NCI-H446 treated with DMSO at 0.1 percent for 48 hours (cell line): Measurements from ENCODE around the gene AGER.
"Not testable (repeated sequence)": the region's sequence is repeated elsewhere in the genome, so short reads cannot be mapped to it uniquely, and the experiment has no call there.

Experiments
- DNase-seq: peaks from one replicate; lab custom pipeline; 2025; lab: John Stamatoyannopoulos, UW

AGER gene

DNA sequence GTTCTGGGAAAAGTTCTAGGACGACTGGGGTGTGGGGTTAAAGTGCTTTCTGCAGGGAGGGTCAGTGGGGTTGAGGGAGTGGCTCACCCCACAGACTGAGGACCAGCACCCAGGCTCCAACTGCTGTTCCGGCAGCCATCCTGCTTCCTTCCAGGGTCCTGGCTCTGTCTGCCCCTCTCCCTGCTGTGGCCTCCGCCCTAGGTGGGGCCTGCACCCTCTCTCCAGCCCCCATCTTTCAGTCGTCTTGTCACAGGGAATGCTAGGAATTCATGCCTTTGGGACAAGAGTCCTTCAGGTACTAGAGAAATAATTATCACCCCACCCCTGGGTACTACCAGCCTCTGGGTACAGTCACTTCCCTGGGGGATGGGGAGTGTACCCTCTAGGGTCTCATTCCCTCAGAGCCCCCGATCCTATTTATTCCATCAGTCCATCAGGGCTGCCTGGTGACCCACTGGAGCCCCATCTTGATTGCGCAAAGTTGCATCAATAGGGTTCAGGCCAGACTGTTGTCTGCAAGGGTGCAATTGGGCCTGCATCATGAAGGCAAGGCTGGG, at the start of gene AGER:
TSS of gene AGER (minus strand) at position 170 of the 557 bp plus-strand sequence. CDS start at position 139, 31 bp downstream.
- no peak for DNase-seq

- no peak for DNase-seq
These were observed 42.4 kb upstream of the AGER start for GRCh38 chr6:32226434-32226833.

- DNase-seq, result no peak
These were observed 40.6 kb upstream of the AGER start for GRCh38 chr6:32224696-32225095.

GRCh38 chr6:32223258-32224235, 39.5 kb upstream of the AGER start, which contains the start of gene NOTCH4:
Gene NOTCH4 (minus strand): TSS chr6:32224067. CDS start chr6:32223928, 139 bp downstream.
- DNase-seq, result no peak

DNA sequence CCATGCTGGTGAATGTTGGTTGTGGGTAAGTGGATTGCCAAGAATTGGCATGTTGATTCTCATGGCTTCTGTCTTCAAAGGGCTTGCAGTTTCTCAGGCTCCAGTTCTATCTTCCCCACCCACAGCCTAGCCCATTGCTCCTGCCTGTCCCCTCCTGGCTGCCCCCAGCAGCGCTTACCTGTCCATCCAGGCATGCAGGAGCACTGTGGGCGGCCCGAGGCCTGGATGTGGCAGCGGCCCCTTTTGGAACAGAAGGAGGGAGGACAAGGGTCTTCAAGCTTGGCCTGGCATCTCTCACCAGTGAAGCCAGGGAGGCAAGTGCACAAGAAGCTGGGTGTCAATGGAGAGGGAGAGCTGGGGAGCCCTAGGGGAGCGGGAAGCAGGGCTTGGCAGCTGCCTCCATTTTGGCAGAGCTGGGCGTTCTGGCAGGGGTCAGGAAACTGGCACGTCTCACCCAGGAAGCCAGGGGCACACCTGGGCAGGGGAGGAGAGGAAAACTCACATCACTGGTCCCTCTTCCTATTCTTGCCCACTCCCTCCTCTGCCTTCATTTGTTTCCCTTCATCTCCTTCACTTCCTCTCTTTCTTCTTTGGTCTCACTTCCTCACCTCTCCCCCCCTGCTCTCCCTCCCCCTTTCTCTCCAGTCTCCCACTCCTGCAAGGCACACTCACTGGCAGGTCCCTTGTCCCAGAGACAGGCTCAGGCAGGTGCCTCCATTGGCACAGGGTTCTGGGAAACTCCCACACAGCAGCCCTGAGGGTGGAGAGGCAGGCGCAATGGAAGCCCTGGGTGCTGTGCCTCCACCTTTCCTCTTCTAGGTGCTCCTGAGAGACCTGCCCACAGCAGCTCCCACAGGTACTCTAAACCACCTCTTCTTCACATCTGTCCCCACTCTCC, 38.5 kb upstream of the AGER start:
- no peak for DNase-seq

GRCh38 chr6:32220021-32220420, 36.0 kb upstream of the AGER start:
- DNase-seq, result no peak

DNA sequence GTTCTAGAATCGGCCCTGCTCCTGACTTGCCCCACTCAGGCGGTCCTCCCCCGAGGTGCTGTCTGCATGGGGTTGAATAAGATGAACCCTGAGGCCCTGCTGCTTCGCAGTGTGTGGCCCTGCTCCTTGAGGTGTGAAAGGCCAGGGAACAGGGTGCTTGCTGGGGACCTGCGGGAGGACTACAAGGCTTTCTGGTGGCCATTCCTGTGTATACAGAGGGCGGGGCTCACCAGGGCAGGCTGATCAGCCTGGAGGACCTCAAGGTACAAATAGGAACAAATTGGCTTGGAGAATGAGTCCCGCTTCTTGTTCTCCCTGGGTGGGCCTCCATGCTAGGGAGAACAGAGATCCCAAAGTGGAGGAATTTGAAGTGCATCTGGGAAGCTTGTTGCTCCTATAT, 34.1 kb upstream of the AGER start:
- DNase-seq, result no peak

GRCh38 chr6:32216998-32217397, 32.9 kb upstream of the AGER start:
- DNase-seq, result no peak

DNA sequence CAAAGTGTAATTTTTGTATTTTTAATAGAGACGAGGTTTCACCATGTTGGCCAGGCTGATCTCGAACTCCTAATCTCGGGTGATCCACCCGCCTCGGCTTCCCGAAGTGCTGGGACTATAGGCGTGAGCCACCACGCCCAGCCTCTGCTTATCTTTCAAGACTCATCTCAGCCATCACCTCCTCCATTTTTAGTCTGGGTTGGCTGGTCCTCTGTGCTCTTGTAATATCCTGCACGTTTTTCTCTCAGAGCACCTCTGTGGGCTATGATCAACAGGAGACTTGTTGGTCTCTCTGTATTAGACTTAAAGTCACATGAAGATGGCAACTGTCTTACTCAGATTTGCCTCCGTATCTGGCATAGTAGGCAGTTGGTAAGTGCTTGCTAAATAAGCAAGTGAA, 32.2 kb upstream of the AGER start:
- DNase-seq, result no peak

GRCh38 chr6:32215617-32216016, 31.6 kb upstream of the AGER start:
- no peak for DNase-seq

- no peak for DNase-seq
These were observed 30.1 kb upstream of the AGER start for GRCh38 chr6:32214126-32214525.

- no peak for DNase-seq
These were observed 29.6 kb upstream of the AGER start for GRCh38 chr6:32213649-32214048.

DNA sequence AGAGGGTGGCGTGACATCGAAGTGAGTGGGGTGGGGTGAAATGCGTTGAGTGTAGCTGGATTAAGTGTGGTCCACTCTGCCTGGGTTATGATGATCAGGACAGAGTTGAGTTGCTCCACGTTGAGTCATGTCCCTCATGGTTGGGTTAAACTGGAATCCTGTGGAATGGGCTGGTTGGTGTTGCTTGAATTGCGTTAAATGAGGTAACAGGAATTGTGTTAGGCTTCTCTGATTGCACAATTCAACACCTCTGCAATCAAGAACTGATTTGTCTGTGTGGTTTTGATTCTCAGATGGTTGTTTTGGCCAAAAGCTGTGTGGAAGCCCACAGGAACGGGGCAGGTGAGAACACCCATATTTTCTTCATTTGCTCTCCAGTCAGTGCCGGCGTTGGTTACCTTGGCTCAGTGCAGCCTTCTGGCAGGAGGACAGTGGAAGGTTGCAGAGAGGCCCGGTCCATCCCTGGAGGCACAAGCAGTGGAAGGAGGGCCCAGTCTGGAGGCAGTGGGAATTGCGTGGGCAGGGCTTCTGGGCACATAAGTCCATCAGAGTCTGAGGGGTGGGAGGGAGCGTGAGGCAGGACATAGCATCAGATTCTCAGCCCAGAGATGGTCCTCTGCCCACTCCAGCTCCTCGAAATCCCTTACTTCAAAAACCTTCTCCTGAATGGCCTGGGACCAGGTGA, 28.2 kb upstream of the AGER start:
- no peak for DNase-seq

DNA sequence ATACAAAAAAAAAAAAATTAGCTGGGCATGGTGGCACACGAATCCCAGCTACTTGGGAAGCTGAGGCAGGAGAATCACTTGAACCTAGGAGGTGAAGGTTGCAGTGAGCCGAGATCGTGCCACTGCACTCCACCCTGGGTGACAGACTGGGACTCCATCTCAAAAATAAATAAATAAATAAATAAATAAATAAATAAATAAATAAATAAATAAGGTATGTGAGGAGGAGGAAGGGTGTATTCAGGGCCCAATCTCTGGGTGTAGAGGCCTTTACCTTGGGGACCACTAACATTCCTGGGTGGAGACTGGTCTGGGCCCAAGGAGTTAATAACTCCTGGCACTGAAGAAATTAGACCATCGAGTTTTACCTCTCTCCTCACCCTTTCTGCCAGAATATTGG, 27.4 kb upstream of the AGER start:
- DNase-seq, result not testable (repeated sequence)

DNA sequence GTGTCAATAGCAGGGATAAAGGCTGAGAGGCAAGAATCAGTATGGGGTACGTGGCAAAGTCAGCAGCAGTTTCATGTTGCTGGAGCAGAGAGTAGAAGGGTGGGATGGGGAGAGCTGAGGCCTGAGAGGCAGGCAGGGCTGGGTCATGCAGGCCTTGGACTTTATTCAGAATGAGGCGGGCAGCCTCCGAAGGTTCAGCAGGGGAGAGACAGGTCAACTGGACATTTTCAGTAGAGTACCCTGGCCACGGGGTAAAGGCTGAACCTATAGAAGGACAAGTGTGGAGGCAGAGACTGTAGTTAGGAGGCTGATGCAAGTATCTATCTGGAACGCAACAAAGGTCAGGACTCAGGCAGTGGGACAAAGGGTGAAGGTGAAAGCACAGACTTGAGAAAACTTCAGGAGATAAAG, 26.1 kb upstream of the AGER start:
- no peak for DNase-seq

DNA sequence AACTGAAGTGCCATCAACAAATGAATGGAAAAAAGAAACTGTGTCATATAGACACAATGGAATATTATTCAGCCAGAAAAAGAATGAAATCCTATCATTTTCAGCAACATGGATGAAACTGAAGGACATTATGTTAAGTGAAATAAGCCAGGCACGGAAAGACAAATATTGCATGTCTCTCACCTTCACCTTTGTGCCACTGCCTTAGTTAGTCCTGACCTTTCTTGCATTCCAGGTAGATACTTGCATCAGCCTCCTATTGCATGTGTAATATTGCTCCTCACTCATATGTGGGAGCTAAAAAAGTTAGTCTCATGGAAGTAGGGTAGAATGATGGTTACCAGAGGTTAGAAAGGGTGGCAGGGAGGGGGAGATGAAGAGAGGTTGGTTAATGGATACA, 24.9 kb upstream of the AGER start:
- DNase-seq, result no peak

GRCh38 chr6:32204268-32204715, 20.2 kb upstream of the AGER start:
- DNase-seq, result no peak

GRCh38 chr6:32203426-32204267, 19.6 kb upstream of the AGER start:
- no peak for DNase-seq

DNA sequence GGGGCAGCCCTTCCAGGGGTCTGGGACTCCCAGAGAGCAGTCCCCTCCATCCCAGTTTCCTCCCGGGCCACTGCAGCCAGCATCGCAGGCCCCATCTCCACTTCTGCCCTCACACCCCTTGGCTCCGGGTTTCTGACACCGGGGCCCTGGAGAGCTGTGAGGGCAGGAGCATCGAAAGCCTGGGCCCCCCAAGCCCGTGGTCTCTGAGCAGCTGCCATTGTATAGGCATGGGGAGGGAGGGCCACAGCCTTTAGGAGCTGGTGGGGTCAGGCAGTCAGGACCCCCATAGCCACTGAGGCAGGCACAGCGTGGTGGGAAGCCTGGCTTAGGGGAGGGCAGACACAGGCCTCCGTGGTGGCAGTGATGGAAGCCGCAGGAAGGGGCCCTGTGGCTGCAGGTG, 18.1 kb upstream of the AGER start:
- DNase-seq, result no peak

DNA sequence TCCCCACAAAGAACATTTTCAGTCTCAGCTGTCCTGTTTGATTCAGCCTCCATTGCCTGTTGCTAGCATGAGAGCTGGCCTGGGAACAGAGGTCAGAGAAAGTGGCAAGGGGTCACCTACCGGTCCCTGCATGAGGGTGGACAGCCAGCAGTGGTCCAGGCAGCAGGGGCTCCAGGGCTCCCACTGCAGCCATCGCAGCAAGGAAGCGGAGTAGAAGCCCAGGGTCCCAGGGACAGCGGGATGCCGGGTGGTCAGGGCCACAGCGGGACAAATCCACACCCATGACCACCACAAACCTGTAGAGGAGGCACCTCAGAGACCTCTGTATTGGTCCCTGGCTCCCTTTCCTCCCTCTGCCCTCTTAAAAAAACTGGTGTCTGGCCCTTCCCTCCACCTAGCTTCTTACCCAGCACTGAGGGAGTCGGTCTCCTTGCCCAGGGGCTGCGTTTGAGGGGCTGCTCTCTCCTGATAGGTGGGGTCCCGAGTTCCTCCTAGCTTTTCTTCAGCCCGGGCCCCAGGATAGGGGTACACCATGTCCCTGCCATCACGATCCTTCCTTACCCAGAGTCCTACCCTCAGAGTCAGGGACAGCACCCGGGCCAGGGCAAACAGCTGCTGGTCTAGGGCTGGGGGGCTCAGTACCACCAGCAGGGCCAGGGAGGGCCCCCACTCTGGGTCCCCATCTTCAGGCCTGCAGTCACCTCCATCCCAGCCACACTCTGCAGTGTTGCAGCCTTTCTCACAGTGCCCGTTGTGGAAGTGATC, 16.8 kb upstream of the AGER start:
- no peak for DNase-seq
